GM18517 (cell line): ENCODE results near the gene STARD9.
"Not testable (repeated sequence)": the region's sequence is repeated elsewhere in the genome, so short reads cannot be mapped to it uniquely, and the experiment has no call there.

ENCODE experiments used
- ATAC-seq: cut with Tn5 transposase; IDR thresholded peaks from one replicate; pipeline ENCODE4 v1.9.1; 2021; ENCODE audit warnings: mild to moderate bottlenecking, moderate library complexity; ENCODE audit not compliant: unreplicated experiment

STARD9 gene

GRCh38 chr15:42621996-42622925 is 46.9 kb downstream of the STARD9 start:
- no peak for ATAC-seq

GRCh38 chr15:42623951-42624350 is 48.5 kb downstream of the STARD9 start:
- no peak for ATAC-seq

- no peak for ATAC-seq
Measured at GRCh38 chr15:42627485-42627884, 52.1 kb downstream of the STARD9 start.

- ATAC-seq = no peak
Measured at GRCh38 chr15:42628761-42629160, 53.4 kb downstream of the STARD9 start.

- ATAC-seq = no peak
Measured at GRCh38 chr15:42632105-42632675, 56.8 kb downstream of the STARD9 start.

GRCh38 chr15:42640109-42640508 is 64.7 kb downstream of the STARD9 start:
- ATAC-seq = no peak

- peak; percentile 85 for ATAC-seq
Measured at GRCh38 chr15:42650208-42651066, 75.0 kb downstream of the STARD9 start.

GRCh38 chr15:42665827-42666226 is 90.4 kb downstream of the STARD9 start:
- no peak for ATAC-seq

GRCh38 chr15:42667855-42668254 is 92.4 kb downstream of the STARD9 start:
- no peak for ATAC-seq

- ATAC-seq = no peak
Measured at GRCh38 chr15:42670451-42670850, 95.0 kb downstream of the STARD9 start.

- no peak for ATAC-seq
Measured at GRCh38 chr15:42672444-42672843, 97.0 kb downstream of the STARD9 start.

- ATAC-seq = no peak
Measured at GRCh38 chr15:42674472-42674871, 99.1 kb downstream of the STARD9 start.

- no peak for ATAC-seq
Measured at GRCh38 chr15:42675021-42675420, 99.6 kb downstream of the STARD9 start.

- no peak for ATAC-seq
Measured at GRCh38 chr15:42679285-42680141, 104.1 kb downstream of the STARD9 start.

GRCh38 chr15:42680142-42680482 is 104.7 kb downstream of the STARD9 start:
- not testable (repeated sequence) for ATAC-seq

GRCh38 chr15:42681119-42681518 is 105.7 kb downstream of the STARD9 start:
- ATAC-seq = no peak

GRCh38 chr15:42686281-42686680 is 110.9 kb downstream of the STARD9 start:
- no peak for ATAC-seq

GRCh38 chr15:42687740-42688139 is 112.3 kb downstream of the STARD9 start:
- ATAC-seq = no peak

GRCh38 chr15:42688301-42688700 is 112.9 kb downstream of the STARD9 start:
- no peak for ATAC-seq

GRCh38 chr15:42691308-42691707 is 115.9 kb downstream of the STARD9 start:
- ATAC-seq = no peak

GRCh38 chr15:42691770-42692169 is 116.4 kb downstream of the STARD9 start:
- no peak for ATAC-seq
